ENCODE results near the gene NAXE.
"Not testable (repeated sequence)": the region's sequence is repeated elsewhere in the genome, so short reads cannot be mapped to it uniquely, and the experiment has no call there.

The NAXE gene

GRCh38 chr1:156625436-156626078, 34.0 kb downstream of the NAXE start:
- peaks cover 7% of the 10 kb centered on the region; the same call in 1 of the 2 replicates for H3K4me1 ChIP-seq (ENCODE audit: control insufficient read depth, insufficient read depth, low read length)
- peak overlapping the region; percentile 62 for H3K4me3 ChIP-seq (ENCODE audit: low read depth, low read length)
- H3K27ac ChIP-seq (ENCODE audit: low read depth, low read length) = no peak overlapping the region
- peak overlapping the region; percentile 49 for H3K9ac ChIP-seq (ENCODE audit: low read length)
- no peaks in the 10 kb centered on the region for H3K36me3 ChIP-seq (ENCODE audit: control insufficient read depth, insufficient read depth, low read length)
- H3K9me3 ChIP-seq (ENCODE audit: control insufficient read depth, insufficient read depth, low read depth, low read length) = no peaks in the 10 kb centered on the region
- peaks cover 64% of the 10 kb centered on the region for H3K27me3 ChIP-seq (ENCODE audit: control insufficient read depth, insufficient read depth, low read length)

GRCh38 chr1:156626079-156626438, 34.5 kb downstream of the NAXE start:
- no peak overlapping the region for H3K27ac ChIP-seq (ENCODE audit: low read depth, low read length)
- no peak overlapping the region for H3K4me3 ChIP-seq (ENCODE audit: low read depth, low read length)
- no peaks in the 10 kb centered on the region for H3K9me3 ChIP-seq (ENCODE audit: control insufficient read depth, insufficient read depth, low read depth, low read length)
- no peak overlapping the region for H3K9ac ChIP-seq (ENCODE audit: low read length)
- peaks cover 63% of the 10 kb centered on the region for H3K27me3 ChIP-seq (ENCODE audit: control insufficient read depth, insufficient read depth, low read length)
- peaks cover 7% of the 10 kb centered on the region; the same call in 1 of the 2 replicates for H3K4me1 ChIP-seq (ENCODE audit: control insufficient read depth, insufficient read depth, low read length)
- H3K36me3 ChIP-seq (ENCODE audit: control insufficient read depth, insufficient read depth, low read length) = no peaks in the 10 kb centered on the region

GRCh38 chr1:156627313-156627880, 35.8 kb downstream of the NAXE start:
- no peak overlapping the region for H3K4me3 ChIP-seq (ENCODE audit: low read depth, low read length)
- H3K27me3 ChIP-seq (ENCODE audit: control insufficient read depth, insufficient read depth, low read length) = peaks cover 54% of the 10 kb centered on the region
- no peaks in the 10 kb centered on the region for H3K36me3 ChIP-seq (ENCODE audit: control insufficient read depth, insufficient read depth, low read length)
- H3K4me1 ChIP-seq (ENCODE audit: control insufficient read depth, insufficient read depth, low read length) = peaks cover 7% of the 10 kb centered on the region; the same call in 1 of the 2 replicates
- H3K9ac ChIP-seq (ENCODE audit: low read length) = no peak overlapping the region
- H3K9me3 ChIP-seq (ENCODE audit: control insufficient read depth, insufficient read depth, low read depth, low read length) = no peaks in the 10 kb centered on the region
- no peak overlapping the region for H3K27ac ChIP-seq (ENCODE audit: low read depth, low read length)

- Histone ChIP-seq H3K4me3 (ENCODE audit: low read depth, low read length) (no peak overlapping the region), H3K4me1 (ENCODE audit: control insufficient read depth, insufficient read depth, low read length) (peaks cover 5% of the 10 kb centered on the region; the same call in 1 of the 2 replicates), H3K27ac (ENCODE audit: low read depth, low read length) (no peak overlapping the region), H3K36me3 (ENCODE audit: control insufficient read depth, insufficient read depth, low read length) (no peaks in the 10 kb centered on the region), H3K9ac (ENCODE audit: low read length) (no peak overlapping the region), H3K27me3 (ENCODE audit: control insufficient read depth, insufficient read depth, low read length) (peaks cover 48% of the 10 kb centered on the region), H3K9me3 (ENCODE audit: control insufficient read depth, insufficient read depth, low read depth, low read length) (no peaks in the 10 kb centered on the region)
Measured at GRCh38 chr1:156629823-156630449, 38.4 kb downstream of the NAXE start.

- not testable (repeated sequence) for H3K9me3 ChIP-seq (ENCODE audit: control insufficient read depth, insufficient read depth, low read depth, low read length); H3K9ac ChIP-seq (ENCODE audit: low read length); H3K4me3 ChIP-seq (ENCODE audit: low read depth, low read length); H3K27ac ChIP-seq (ENCODE audit: low read depth, low read length); H3K36me3 ChIP-seq (ENCODE audit: control insufficient read depth, insufficient read depth, low read length); H3K4me1 ChIP-seq (ENCODE audit: control insufficient read depth, insufficient read depth, low read length)
- H3K27me3 ChIP-seq (ENCODE audit: control insufficient read depth, insufficient read depth, low read length) = peaks cover 48% of the 10 kb centered on the region
Measured at GRCh38 chr1:156631152-156631551, 39.6 kb downstream of the NAXE start.

GRCh38 chr1:156632355-156632754, 40.8 kb downstream of the NAXE start:
- Histone ChIP-seq H3K4me3 (ENCODE audit: low read depth, low read length) (no peak overlapping the region), H3K9ac (ENCODE audit: low read length) (no peak overlapping the region), H3K27me3 (ENCODE audit: control insufficient read depth, insufficient read depth, low read length) (peaks cover 46% of the 10 kb centered on the region), H3K36me3 (ENCODE audit: control insufficient read depth, insufficient read depth, low read length) (no peaks in the 10 kb centered on the region), H3K4me1 (ENCODE audit: control insufficient read depth, insufficient read depth, low read length) (no peaks in the 10 kb centered on the region), H3K27ac (ENCODE audit: low read depth, low read length) (no peak overlapping the region), H3K9me3 (ENCODE audit: control insufficient read depth, insufficient read depth, low read depth, low read length) (no peaks in the 10 kb centered on the region)

GRCh38 chr1:156638189-156638985, 46.8 kb downstream of the NAXE start:
- no peaks in the 10 kb centered on the region for H3K9me3 ChIP-seq (ENCODE audit: control insufficient read depth, insufficient read depth, low read depth, low read length)
- H3K9ac ChIP-seq (ENCODE audit: low read length) = no peak overlapping the region
- no peak overlapping the region for H3K27ac ChIP-seq (ENCODE audit: low read depth, low read length)
- H3K27me3 ChIP-seq (ENCODE audit: control insufficient read depth, insufficient read depth, low read length) = peaks cover 87% of the 10 kb centered on the region
- no peaks in the 10 kb centered on the region for H3K36me3 ChIP-seq (ENCODE audit: control insufficient read depth, insufficient read depth, low read length)
- H3K4me3 ChIP-seq (ENCODE audit: low read depth, low read length) = no peak overlapping the region
- peaks cover 17% of the 10 kb centered on the region for H3K4me1 ChIP-seq (ENCODE audit: control insufficient read depth, insufficient read depth, low read length)

GRCh38 chr1:156639601-156640101, 48.1 kb downstream of the NAXE start:
- Histone ChIP-seq H3K36me3 (ENCODE audit: control insufficient read depth, insufficient read depth, low read length) (no peaks in the 10 kb centered on the region), H3K27ac (ENCODE audit: low read depth, low read length) (no peak overlapping the region), H3K4me1 (ENCODE audit: control insufficient read depth, insufficient read depth, low read length) (peaks cover 17% of the 10 kb centered on the region), H3K9ac (ENCODE audit: low read length) (no peak overlapping the region), H3K4me3 (ENCODE audit: low read depth, low read length) (no peak overlapping the region), H3K27me3 (ENCODE audit: control insufficient read depth, insufficient read depth, low read length) (peaks cover 89% of the 10 kb centered on the region), H3K9me3 (ENCODE audit: control insufficient read depth, insufficient read depth, low read depth, low read length) (no peaks in the 10 kb centered on the region)

GRCh38 chr1:156640842-156641706, 49.5 kb downstream of the NAXE start:
- H3K4me3 ChIP-seq (ENCODE audit: low read depth, low read length) = peak overlapping the region; percentile 70
- H3K9ac ChIP-seq (ENCODE audit: low read length) = no peak overlapping the region
- no peaks in the 10 kb centered on the region for H3K36me3 ChIP-seq (ENCODE audit: control insufficient read depth, insufficient read depth, low read length)

GRCh38 chr1:156641761-156642264, 50.2 kb downstream of the NAXE start, which contains the start of gene BCAN:
TSS of gene BCAN (plus strand) at chr1:156642117. CDS start at chr1:156646055, 3,938 bp downstream.
- Histone ChIP-seq H3K9me3 (ENCODE audit: control insufficient read depth, insufficient read depth, low read depth, low read length) (no peaks in the 10 kb centered on the region), H3K9ac (ENCODE audit: low read length) (peak within 1 kb of the TSS; percentile 36), H3K27ac (ENCODE audit: low read depth, low read length) (no peak within 1 kb of the TSS), H3K36me3 (ENCODE audit: control insufficient read depth, insufficient read depth, low read length) (no peaks in the 10 kb centered on the region), H3K27me3 (ENCODE audit: control insufficient read depth, insufficient read depth, low read length) (peaks cover 95% of the 10 kb centered on the region), H3K4me1 (ENCODE audit: control insufficient read depth, insufficient read depth, low read length) (peaks cover 17% of the 10 kb centered on the region), H3K4me3 (ENCODE audit: low read depth, low read length) (peak within 1 kb of the TSS; percentile 70)

More at GRCh38 chr1:156640842-156641706, 49.5 kb downstream of the NAXE start:
- H3K27me3 ChIP-seq (ENCODE audit: control insufficient read depth, insufficient read depth, low read length) = peaks cover 89% of the 10 kb centered on the region
- H3K4me1 ChIP-seq (ENCODE audit: control insufficient read depth, insufficient read depth, low read length) = peaks cover 17% of the 10 kb centered on the region
- no peak overlapping the region for H3K27ac ChIP-seq (ENCODE audit: low read depth, low read length)
- no peaks in the 10 kb centered on the region for H3K9me3 ChIP-seq (ENCODE audit: control insufficient read depth, insufficient read depth, low read depth, low read length)
